Liver (tissue), 3 donors: ENCODE results near the gene LIN9.

Experiments
- FOXA1 ChIP-seq: IDR thresholded peaks from 2 replicates; pipeline ENCODE4 v1.6.1; 2016; ENCODE audit warnings: antibody characterized with exemption
- NR2F2 ChIP-seq: IDR thresholded peaks from 2 replicates; pipeline ENCODE4 v1.6.1; 2016; ENCODE audit warnings: antibody characterized with exemption
- RAD21 ChIP-seq, 2 donors: IDR thresholded peaks; 2 replicates each; pipeline ENCODE4 v1.6.1; 2016; ENCODE audit warnings: antibody characterized with exemption in 2 of 2, mild to moderate bottlenecking in 2 of 2
- TF ChIP-seq, protein P1 (sequence below): fragments of 150-350 bp; IDR thresholded peaks from 2 replicates; pipeline ENCODE4 v1.5.1; 2017; ENCODE audit warnings: improper control_type of control experiment, low read depth, low read length; ENCODE audit not compliant: missing input control
- TF ChIP-seq, protein P2 (sequence below): IDR thresholded peaks from 2 replicates; pipeline ENCODE4 v1.6.1; 2016; ENCODE audit warnings: antibody characterized with exemption
- TF ChIP-seq, protein P3 (sequence below): IDR thresholded peaks from 2 replicates; pipeline ENCODE4 v1.6.1; 2016; ENCODE audit warnings: antibody characterized with exemption
- donor health status: healthy.
- donor health status: healthy.

DNA sequence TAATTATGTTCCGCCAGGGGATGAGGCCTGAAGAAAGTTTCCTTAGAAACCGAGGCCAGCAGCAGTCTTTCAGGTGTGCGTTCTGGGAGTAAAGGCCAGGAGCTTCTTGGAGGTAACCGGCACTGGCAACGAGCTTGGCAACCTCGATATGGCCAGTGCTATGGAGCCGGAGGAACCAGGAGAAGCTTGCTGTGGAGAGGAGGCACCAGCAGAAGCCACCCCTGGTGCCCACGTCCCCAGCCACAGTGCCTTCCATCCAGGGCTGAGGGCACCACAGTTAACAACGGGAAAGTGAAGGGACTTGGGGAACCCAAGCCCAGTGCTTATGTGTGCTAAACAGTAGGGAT lies 41.5 kb upstream of the LIN9 start:
- TF ChIP-seq, protein P1, sequence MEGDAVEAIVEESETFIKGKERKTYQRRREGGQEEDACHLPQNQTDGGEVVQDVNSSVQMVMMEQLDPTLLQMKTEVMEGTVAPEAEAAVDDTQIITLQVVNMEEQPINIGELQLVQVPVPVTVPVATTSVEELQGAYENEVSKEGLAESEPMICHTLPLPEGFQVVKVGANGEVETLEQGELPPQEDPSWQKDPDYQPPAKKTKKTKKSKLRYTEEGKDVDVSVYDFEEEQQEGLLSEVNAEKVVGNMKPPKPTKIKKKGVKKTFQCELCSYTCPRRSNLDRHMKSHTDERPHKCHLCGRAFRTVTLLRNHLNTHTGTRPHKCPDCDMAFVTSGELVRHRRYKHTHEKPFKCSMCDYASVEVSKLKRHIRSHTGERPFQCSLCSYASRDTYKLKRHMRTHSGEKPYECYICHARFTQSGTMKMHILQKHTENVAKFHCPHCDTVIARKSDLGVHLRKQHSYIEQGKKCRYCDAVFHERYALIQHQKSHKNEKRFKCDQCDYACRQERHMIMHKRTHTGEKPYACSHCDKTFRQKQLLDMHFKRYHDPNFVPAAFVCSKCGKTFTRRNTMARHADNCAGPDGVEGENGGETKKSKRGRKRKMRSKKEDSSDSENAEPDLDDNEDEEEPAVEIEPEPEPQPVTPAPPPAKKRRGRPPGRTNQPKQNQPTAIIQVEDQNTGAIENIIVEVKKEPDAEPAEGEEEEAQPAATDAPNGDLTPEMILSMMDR: no peak
- TF ChIP-seq RAD21 (IDR thresholded peaks at IDR 0.05) (no peak), NR2F2 (no peak), FOXA1 (no peak)
- TF ChIP-seq, protein P2, sequence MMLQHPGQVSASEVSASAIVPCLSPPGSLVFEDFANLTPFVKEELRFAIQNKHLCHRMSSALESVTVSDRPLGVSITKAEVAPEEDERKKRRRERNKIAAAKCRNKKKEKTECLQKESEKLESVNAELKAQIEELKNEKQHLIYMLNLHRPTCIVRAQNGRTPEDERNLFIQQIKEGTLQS: no peak
- TF ChIP-seq, protein P3, sequence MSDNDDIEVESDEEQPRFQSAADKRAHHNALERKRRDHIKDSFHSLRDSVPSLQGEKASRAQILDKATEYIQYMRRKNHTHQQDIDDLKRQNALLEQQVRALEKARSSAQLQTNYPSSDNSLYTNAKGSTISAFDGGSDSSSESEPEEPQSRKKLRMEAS: no peak
